GM18526 (cell line): ENCODE results near the gene FUT8.

Experiments used
- POLR2A ChIP-seq: IDR thresholded peaks from 3 replicates; pipeline ENCODE4 v1.6.1; 2011; ENCODE audit not compliant: insufficient read length; ENCODE audit errors: extremely low read depth

The FUT8 gene

GRCh38 chr14:65470404-65470880 lies 57.9 kb downstream of the FUT8 start:
- TF ChIP-seq POLR2A = no peak

DNA sequence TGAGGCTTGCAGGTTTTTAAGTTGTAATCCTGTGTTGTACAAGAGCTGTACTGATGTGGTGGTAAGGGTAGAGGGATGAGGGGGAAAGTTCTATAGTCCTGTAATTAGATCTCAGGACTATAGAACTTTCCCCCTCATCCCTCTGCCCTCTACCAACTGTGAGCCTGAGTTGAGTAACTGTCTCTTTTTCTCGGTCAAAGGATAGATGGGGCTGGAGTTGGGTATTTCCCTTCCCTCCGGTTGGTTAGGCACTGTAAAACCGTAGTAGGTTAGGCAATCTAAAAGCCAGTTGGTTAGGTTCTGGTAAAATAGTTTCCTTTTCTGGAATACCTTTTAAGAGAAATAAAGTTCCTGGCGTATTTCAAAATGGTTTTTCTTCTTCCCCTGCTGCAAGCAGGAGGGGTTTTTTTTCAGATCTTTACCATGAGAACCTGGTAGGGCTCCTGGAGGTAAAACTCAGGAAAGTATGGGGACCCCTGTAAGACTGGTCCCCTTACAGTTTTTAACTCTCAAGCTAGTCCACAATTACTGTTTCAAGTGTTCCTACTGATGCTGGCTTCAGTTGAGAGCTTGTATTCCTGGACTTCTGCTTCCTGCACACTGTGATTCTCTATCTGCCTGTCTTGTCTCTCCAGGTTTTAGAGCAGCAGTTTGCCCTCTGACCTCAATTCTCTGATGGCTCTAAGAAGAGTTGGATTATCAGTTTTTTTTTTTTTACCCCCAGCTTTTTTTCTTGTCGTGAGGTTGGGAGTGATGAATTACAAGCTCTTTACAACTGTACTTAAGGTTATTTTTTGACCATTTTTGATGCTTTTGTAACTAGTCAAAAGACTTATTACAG lies 58.7 kb downstream of the FUT8 start:
- TF ChIP-seq POLR2A = no peak

- no peak for TF ChIP-seq POLR2A
Measured at GRCh38 chr14:65472189-65472588, 59.7 kb downstream of the FUT8 start.

- no peak for TF ChIP-seq POLR2A
Measured at GRCh38 chr14:65476273-65476941, 63.9 kb downstream of the FUT8 start.

- TF ChIP-seq POLR2A = no peak
Measured at GRCh38 chr14:65476942-65477318, 64.4 kb downstream of the FUT8 start.

GRCh38 chr14:65478017-65478416 lies 65.5 kb downstream of the FUT8 start:
- no peak for TF ChIP-seq POLR2A

DNA sequence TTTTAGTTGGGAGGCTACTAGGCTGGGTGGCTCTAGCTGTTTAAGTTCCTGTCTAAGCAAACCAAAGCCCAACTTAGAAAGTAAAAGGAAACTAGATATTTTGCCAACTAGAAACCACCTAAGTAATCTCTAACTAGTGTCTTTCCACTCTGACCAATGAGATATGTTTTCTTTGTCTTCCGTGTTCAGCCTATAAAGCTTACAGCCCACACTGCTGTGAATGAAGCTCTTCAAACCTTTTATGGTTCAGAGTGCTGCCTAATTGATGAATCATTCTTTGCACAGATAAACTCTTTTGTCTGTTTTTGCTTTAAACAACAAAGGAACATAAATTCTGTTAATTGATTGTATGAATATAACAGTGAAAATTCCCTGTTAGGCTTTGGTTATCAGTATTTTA lies 66.1 kb downstream of the FUT8 start:
- TF ChIP-seq POLR2A = no peak

GRCh38 chr14:65479386-65479785 lies 66.9 kb downstream of the FUT8 start:
- no peak for TF ChIP-seq POLR2A

DNA sequence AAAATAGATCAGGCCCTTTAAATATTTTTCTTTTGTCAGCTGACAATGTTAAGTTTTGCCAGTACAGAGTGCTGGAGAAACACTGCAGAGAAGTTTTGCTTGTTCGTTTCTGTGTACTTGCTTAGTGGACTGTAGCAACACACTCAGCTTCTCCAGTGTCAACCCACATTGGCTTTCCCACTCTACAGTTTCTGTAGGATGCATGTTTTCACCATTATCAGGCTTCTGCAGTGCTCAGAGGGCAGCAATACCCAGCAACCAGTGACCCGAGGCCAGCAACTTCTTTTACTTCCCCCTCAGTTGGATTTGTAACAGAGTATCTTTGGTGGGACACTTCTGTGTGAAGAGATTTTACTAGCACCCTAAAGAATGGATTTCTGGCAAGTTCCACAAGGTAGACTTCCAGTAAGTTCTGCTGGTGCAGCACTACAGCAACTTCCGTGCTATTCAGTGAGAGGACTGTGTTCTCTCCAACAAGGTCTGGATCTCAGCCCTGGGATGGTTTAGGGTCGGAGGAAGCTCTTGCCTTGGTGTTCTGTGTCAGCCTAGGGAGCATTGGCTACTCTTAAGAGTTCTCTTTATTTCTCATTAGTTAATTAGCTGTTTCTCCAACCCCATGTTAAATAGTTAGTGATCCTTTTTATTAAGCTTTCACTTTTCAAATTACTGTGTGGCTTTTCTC lies 70.4 kb downstream of the FUT8 start:
- TF ChIP-seq POLR2A = no peak

DNA sequence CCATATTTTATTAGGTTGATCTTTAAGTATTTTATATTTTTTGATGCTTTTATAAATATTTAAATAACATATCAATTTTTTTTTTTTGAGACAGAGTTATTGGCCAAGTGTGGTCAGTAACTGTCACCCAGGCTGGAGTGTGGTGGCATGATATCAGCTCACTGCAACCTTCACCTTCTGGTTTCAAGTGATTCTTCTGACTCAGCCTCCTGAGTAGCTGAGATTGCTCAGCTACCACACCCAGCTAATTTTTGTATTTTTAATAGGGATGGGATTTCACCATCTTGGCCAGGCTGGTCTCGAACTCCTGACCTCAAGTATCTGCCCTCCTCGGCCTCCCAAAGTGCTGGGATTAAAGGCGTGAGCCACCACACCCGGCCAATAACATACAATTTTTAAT lies 71.1 kb downstream of the FUT8 start:
- TF ChIP-seq POLR2A = no peak

DNA sequence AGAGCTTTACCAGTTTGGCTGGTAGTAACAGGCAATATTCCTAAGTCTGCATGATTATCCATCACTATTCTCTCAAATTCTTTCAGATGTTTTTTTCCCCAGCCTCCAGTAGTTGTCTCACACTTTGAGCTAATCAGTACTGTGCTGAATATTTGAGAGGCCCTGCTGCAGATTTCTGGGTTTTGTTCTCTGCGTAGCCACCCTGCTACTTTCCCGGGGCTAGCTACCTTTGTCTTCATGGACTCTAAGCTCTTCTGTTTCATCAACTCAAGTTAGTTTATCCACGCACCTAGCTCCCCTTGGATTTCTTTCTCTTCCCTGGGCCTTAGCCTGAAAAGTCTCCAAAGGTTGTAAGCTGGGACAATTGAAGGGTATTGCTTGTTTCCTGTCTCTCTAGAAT lies 73.0 kb downstream of the FUT8 start:
- TF ChIP-seq POLR2A = no peak

DNA sequence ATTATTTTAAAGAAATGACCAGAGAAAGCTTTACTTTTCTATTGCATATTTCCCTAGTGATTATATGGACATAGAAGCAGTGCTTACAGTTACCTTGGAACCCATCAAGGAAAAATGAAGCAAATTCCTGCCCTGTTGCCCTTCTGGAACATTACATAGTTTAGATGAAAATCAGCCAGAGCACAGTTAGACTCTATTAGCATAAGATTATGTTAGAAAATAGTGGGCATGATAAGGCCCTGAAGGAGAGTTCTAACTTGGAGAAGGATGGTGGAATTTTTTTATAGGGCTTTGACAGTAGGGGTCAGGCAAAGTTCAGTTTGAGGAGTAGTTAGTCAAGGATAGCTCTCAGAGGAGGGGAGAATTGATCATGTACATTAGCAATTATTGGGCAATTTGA lies 74.3 kb downstream of the FUT8 start:
- no peak for TF ChIP-seq POLR2A

GRCh38 chr14:65487783-65488494 lies 75.4 kb downstream of the FUT8 start:
- TF ChIP-seq POLR2A = no peak

DNA sequence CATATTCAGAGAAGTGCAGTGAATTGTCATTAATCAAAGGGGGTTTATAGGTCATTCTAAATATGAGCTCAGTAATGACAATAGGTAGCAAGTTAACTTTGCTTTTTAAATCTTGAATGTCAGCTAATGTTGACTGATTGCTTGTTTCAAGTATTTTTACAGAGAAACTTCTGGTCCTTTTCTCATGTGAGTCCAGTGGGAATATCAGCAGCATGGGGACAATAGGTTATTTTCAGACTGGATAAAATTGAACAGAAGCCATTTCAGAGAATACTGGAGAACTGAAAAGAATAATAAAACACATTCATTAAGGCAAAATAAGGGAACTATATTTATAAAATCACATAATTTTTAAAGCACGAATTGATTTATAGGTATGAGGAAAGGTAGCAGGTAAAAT lies 78.7 kb downstream of the FUT8 start:
- TF ChIP-seq POLR2A = no peak

GRCh38 chr14:65492266-65492665 lies 79.7 kb downstream of the FUT8 start:
- TF ChIP-seq POLR2A = no peak

DNA sequence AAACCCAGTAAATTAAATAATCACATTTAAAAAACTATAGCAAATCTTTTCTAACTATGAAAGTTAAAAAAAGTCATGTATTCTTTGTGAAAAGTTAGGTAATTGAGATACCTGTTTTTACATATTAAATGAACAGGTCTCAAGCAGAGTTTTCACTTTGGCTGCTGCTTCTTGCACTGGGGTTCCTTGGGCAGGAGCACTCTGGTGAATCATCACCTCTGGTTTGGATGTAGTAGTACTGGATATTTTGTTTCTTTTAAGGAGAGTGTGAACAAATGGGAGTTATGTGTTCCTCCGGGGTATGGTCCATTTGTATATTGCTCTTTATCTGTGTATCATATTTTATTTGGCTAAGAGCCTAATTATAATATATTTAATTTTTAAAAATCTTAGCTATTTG lies 82.7 kb downstream of the FUT8 start:
- no peak for TF ChIP-seq POLR2A
